Forelimb muscle (tissue), 1 donor: ENCODE measurements around the gene ZNF595. TPM values are rescaled to one million over a fixed set of nuclear protein-coding genes. Genes with fewer than 3 reads are reported as not detected.

Experiments used
- polyA plus RNA-seq: library from polyadenylated mRNA; unstranded; fragments of 120-200 nt; gene quantifications from one replicate; pipeline ENCODE4 v1.2.1, GENCODE V29; 2013; ENCODE audit not compliant: insufficient read length

Gene ZNF595
- polyA plus RNA-seq, 1 donor, result 8.6 TPM

Other genes with a start within 250 kb of the ZNF595 start
- gene ZNF718, start 71.2 kb downstream of the ZNF595 start, polyA plus RNA-seq, result 8.2 TPM